GM23338 (cell line): ENCODE measurements around the gene PPM1F. TPM values are rescaled to one million over a fixed set of nuclear protein-coding genes. Genes with fewer than 3 reads are reported as not detected.

Experiments
- ATAC-seq: fragments of 200-7000 bp; cut with Tn5 transposase; 3 replicates; pipeline ENCODE4 v1.9.1; 2020
- DNase-seq: peaks from one replicate; pipeline ENCODE4 v3.0.0-alpha.2; 2015; ENCODE audit warnings: low spot score
- H2AFZ ChIP-seq: fragments of 200-600 bp; sonication (generic); 2 replicates; pipeline ENCODE4 v1.8.0; 2016; ENCODE audit warnings: antibody characterized with exemption, mild to moderate bottlenecking, moderate library complexity
- H3F3A ChIP-seq: fragments of 200-600 bp; sonication (generic); replicated peaks from 2 replicates; pipeline ENCODE4 v1.8.0; 2017; ENCODE audit warnings: antibody characterized with exemption, mixed run types, low read depth
- H3K27ac ChIP-seq: fragments of 200-600 bp; sonication (generic); 2 replicates; pipeline ENCODE4 v1.6.1; 2016; ENCODE audit warnings: low read depth
- H3K27me3 ChIP-seq: fragments of 200-600 bp; sonication (generic); 2 replicates; pipeline ENCODE4 v1.8.0; 2016; ENCODE audit warnings: mild to moderate bottlenecking, mixed run types, moderate library complexity; ENCODE audit not compliant: insufficient read depth
- H3K36me3 ChIP-seq: fragments of 200-600 bp; sonication (generic); 2 replicates; pipeline ENCODE4 v1.8.0; 2016; ENCODE audit warnings: mild to moderate bottlenecking; ENCODE audit not compliant: insufficient read depth
- H3K4me1 ChIP-seq: fragments of 200-600 bp; sonication (generic); 2 replicates; pipeline ENCODE4 v1.8.0; 2016; ENCODE audit warnings: mild to moderate bottlenecking, moderate library complexity; ENCODE audit not compliant: insufficient read depth
- H3K4me2 ChIP-seq: fragments of 200-600 bp; sonication (generic); 2 replicates; pipeline ENCODE4 v1.7.1; 2017; ENCODE audit warnings: mixed run types
- H3K4me3 ChIP-seq: fragments of 200-600 bp; sonication (generic); 2 replicates; pipeline ENCODE4 v1.6.1; 2016; ENCODE audit warnings: mixed run types
- H3K79me2 ChIP-seq: fragments of 200-600 bp; sonication (generic); replicated peaks from 2 replicates; pipeline ENCODE4 v1.8.0; 2017; ENCODE audit warnings: mild to moderate bottlenecking; ENCODE audit not compliant: insufficient read depth
- H3K9me2 ChIP-seq: fragments of 200-600 bp; sonication (generic); 2 replicates; pipeline ENCODE4 v1.8.0; 2017; ENCODE audit not compliant: insufficient read depth
- H4K20me1 ChIP-seq: fragments of 200-600 bp; sonication (generic); replicated peaks from 2 replicates; pipeline ENCODE4 v1.8.0; 2017; ENCODE audit warnings: mild to moderate bottlenecking; ENCODE audit not compliant: insufficient read depth
- H3K27ac Mint-ChIP-seq: 2 replicates; pipeline ENCODE4 v1.8.0; 2020; ENCODE audit warnings: inconsistent platforms, mild to moderate bottlenecking, moderate library complexity, mixed read lengths
- H3K27me3 Mint-ChIP-seq: 3 replicates; pipeline ENCODE4 v1.8.0; 2022; ENCODE audit warnings: low read depth, mild to moderate bottlenecking, moderate library complexity, mixed read lengths, inconsistent platforms; ENCODE audit not compliant: insufficient read depth, poor library complexity
- H3K36me3 Mint-ChIP-seq: 3 replicates; pipeline ENCODE4 v1.8.0; 2021; ENCODE audit warnings: low read depth, mild to moderate bottlenecking, inconsistent platforms, moderate library complexity, mixed read lengths
- H3K4me1 Mint-ChIP-seq: 3 replicates; pipeline ENCODE4 v1.8.0; 2020; ENCODE audit warnings: mild to moderate bottlenecking, inconsistent platforms, mixed read lengths
- H3K4me3 Mint-ChIP-seq: 3 replicates; pipeline ENCODE4 v1.8.0; 2021; ENCODE audit warnings: moderate library complexity, mild to moderate bottlenecking, inconsistent platforms, mixed read lengths
- H3K9me3 Mint-ChIP-seq: 3 replicates; pipeline ENCODE4 v1.8.0; 2020; ENCODE audit warnings: moderate library complexity, mild to moderate bottlenecking, inconsistent platforms, mixed read lengths
- EZH2 ChIP-seq: fragments of 200-600 bp; sonication (generic); IDR thresholded peaks from one replicate; pipeline ENCODE4 v1.8.0; 2017; ENCODE audit warnings: antibody characterized with exemption, mild to moderate bottlenecking, low read depth; ENCODE audit not compliant: unreplicated experiment
- EZH2phosphoT487 ChIP-seq: fragments of 200-600 bp; sonication (generic); IDR thresholded peaks from one replicate; pipeline ENCODE4 v1.8.1; 2018; ENCODE audit warnings: antibody characterized with exemption; ENCODE audit not compliant: unreplicated experiment
- JUNB ChIP-seq: IDR thresholded peaks from one replicate; pipeline ENCODE4 v1.6.1; 2016; ENCODE audit warnings: antibody characterized with exemption; ENCODE audit not compliant: unreplicated experiment
- POLR2AphosphoS5 ChIP-seq: IDR thresholded peaks from 2 replicates; pipeline ENCODE4 v1.6.1; 2016; ENCODE audit warnings: antibody characterized with exemption, low read depth
- REST ChIP-seq: IDR thresholded peaks from one replicate; pipeline ENCODE4 v1.6.1; 2018; ENCODE audit warnings: antibody characterized with exemption; ENCODE audit not compliant: unreplicated experiment
- STAT1 ChIP-seq: IDR thresholded peaks from one replicate; pipeline ENCODE4 v1.6.1; 2016; ENCODE audit warnings: antibody characterized with exemption; ENCODE audit not compliant: unreplicated experiment
- ZNF331 ChIP-seq: fragments of 250-450 bp; sonication (Bioruptor Pico); IDR thresholded peaks from 2 replicates; pipeline ENCODE4 v1.5.0; 2020; ENCODE audit warnings: low read depth, mild to moderate bottlenecking, moderate library complexity
- polyA plus RNA-seq: library from polyadenylated mRNA; unstranded; fragments of >200 nt; fragmentation: Nextera tagmentation; extraction: Ambion mirVana; gene quantifications from 2 replicates; pipeline ENCODE4 v1.2.1, GENCODE V29; 2016
- total RNA-seq: library from RNA; depleted of rRNA; stranded (reverse); fragments of >200 nt; shearing (Covaris generic); gene quantifications from 2 replicates; pipeline ENCODE4 v1.2.3, GENCODE V29; 2014
- TF ChIP-seq, protein P1 (sequence below), 2 experiments: fragments of 200-600 bp in 1 of 2; sonication (generic) in 1 of 2; conservative IDR thresholded peaks; 2 replicates each; pipeline versions ENCODE4 v1.5.1 to v1.6.1; 2016 to 2017; ENCODE audit warnings: antibody characterized with exemption in 2 of 2, low read depth in 2 of 2, mild to moderate bottlenecking in 2 of 2, moderate library complexity in 1 of 2
- TF ChIP-seq, protein P2 (sequence below): fragments of 250-450 bp; sonication (Bioruptor Pico); IDR thresholded peaks from 2 replicates; pipeline ENCODE4 v1.5.0; 2020; ENCODE audit warnings: mild to moderate bottlenecking, moderate library complexity

PPM1F gene
- total and polyA plus RNA-seq, 2 experiments from 2014 or later = 7.1 to 29.3 TPM

- Histone ChIP-seq H4K20me1 (no peaks in the 10 kb centered on the region), H3K36me3 (no peaks in the 10 kb centered on the region), H3K4me1 (no peaks in the 10 kb centered on the region), H3K4me3 (no peak overlapping the region), H2AFZ (no peak overlapping the region), H3K27ac (no peak overlapping the region), H3K9me2 (no peaks in the 10 kb centered on the region), H3K27me3 (peaks cover 99% of the 10 kb centered on the region), H3F3A (no peaks in the 10 kb centered on the region; the same call in 1 of the 2 replicates), H3K4me2 (no peak overlapping the region), H3K79me2 (no peaks in the 10 kb centered on the region)
- Mint-ChIP-seq H3K4me3 (no peak overlapping the region), H3K27me3 (peaks cover 69% of the 10 kb centered on the region), H3K36me3 (no peaks in the 10 kb centered on the region), H3K27ac (no peak overlapping the region), H3K9me3 (no peaks in the 10 kb centered on the region), H3K4me1 (no peaks in the 10 kb centered on the region)
- DNase-seq = no peak
- ATAC-seq = no peak
- no peak for TF ChIP-seq ZNF331
- no peak for TF ChIP-seq REST
- TF ChIP-seq STAT1 = no peak
- no peak for TF ChIP-seq JUNB
- no peak for TF ChIP-seq EZH2phosphoT487
- TF ChIP-seq, protein P1, sequence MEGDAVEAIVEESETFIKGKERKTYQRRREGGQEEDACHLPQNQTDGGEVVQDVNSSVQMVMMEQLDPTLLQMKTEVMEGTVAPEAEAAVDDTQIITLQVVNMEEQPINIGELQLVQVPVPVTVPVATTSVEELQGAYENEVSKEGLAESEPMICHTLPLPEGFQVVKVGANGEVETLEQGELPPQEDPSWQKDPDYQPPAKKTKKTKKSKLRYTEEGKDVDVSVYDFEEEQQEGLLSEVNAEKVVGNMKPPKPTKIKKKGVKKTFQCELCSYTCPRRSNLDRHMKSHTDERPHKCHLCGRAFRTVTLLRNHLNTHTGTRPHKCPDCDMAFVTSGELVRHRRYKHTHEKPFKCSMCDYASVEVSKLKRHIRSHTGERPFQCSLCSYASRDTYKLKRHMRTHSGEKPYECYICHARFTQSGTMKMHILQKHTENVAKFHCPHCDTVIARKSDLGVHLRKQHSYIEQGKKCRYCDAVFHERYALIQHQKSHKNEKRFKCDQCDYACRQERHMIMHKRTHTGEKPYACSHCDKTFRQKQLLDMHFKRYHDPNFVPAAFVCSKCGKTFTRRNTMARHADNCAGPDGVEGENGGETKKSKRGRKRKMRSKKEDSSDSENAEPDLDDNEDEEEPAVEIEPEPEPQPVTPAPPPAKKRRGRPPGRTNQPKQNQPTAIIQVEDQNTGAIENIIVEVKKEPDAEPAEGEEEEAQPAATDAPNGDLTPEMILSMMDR (conservative IDR thresholded peaks at IDR 0.05; ENCODE audit: low read depth in 2 of 2) = no peak
- TF ChIP-seq EZH2 = no peak
- no peak for TF ChIP-seq POLR2AphosphoS5
- TF ChIP-seq, protein P2, sequence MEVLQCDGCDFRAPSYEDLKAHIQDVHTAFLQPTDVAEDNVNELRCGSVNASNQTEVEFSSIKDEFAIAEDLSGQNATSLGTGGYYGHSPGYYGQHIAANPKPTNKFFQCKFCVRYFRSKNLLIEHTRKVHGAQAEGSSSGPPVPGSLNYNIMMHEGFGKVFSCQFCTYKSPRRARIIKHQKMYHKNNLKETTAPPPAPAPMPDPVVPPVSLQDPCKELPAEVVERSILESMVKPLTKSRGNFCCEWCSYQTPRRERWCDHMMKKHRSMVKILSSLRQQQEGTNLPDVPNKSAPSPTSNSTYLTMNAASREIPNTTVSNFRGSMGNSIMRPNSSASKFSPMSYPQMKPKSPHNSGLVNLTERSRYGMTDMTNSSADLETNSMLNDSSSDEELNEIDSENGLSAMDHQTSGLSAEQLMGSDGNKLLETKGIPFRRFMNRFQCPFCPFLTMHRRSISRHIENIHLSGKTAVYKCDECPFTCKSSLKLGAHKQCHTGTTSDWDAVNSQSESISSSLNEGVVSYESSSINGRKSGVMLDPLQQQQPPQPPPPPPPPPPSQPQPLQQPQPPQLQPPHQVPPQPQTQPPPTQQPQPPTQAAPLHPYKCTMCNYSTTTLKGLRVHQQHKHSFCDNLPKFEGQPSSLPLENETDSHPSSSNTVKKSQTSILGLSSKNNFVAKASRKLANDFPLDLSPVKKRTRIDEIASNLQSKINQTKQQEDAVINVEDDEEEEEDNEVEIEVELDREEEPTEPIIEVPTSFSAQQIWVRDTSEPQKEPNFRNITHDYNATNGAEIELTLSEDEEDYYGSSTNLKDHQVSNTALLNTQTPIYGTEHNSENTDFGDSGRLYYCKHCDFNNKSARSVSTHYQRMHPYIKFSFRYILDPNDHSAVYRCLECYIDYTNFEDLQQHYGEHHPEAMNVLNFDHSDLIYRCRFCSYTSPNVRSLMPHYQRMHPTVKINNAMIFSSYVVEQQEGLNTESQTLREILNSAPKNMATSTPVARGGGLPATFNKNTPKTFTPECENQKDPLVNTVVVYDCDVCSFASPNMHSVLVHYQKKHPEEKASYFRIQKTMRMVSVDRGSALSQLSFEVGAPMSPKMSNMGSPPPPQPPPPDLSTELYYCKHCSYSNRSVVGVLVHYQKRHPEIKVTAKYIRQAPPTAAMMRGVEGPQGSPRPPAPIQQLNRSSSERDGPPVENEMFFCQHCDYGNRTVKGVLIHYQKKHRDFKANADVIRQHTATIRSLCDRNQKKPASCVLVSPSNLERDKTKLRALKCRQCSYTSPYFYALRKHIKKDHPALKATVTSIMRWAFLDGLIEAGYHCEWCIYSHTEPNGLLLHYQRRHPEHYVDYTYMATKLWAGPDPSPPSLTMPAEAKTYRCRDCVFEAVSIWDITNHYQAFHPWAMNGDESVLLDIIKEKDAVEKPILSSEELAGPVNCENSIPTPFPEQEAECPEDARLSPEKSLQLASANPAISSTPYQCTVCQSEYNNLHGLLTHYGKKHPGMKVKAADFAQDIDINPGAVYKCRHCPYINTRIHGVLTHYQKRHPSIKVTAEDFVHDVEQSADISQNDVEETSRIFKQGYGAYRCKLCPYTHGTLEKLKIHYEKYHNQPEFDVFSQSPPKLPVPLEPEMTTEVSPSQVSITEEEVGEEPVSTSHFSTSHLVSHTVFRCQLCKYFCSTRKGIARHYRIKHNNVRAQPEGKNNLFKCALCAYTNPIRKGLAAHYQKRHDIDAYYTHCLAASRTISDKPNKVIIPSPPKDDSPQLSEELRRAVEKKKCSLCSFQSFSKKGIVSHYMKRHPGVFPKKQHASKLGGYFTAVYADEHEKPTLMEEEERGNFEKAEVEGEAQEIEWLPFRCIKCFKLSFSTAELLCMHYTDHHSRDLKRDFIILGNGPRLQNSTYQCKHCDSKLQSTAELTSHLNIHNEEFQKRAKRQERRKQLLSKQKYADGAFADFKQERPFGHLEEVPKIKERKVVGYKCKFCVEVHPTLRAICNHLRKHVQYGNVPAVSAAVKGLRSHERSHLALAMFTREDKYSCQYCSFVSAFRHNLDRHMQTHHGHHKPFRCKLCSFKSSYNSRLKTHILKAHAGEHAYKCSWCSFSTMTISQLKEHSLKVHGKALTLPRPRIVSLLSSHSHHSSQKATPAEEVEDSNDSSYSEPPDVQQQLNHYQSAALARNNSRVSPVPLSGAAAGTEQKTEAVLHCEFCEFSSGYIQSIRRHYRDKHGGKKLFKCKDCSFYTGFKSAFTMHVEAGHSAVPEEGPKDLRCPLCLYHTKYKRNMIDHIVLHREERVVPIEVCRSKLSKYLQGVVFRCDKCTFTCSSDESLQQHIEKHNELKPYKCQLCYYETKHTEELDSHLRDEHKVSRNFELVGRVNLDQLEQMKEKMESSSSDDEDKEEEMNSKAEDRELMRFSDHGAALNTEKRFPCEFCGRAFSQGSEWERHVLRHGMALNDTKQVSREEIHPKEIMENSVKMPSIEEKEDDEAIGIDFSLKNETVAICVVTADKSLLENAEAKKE (CRISPR knock-in tag) = no peak
Observed at GRCh38 chr22:21989049-21989448, 36.4 kb upstream of the PPM1F start.
